GM19099 (cell line): ENCODE measurements around the gene TEKT2.

ENCODE experiments used
- POLR2A ChIP-seq: IDR thresholded peaks from 3 replicates; pipeline ENCODE4 v1.6.1; 2011; ENCODE audit warnings: low read depth; ENCODE audit not compliant: insufficient read length; ENCODE audit errors: extremely low read depth

Gene TEKT2, protein sequence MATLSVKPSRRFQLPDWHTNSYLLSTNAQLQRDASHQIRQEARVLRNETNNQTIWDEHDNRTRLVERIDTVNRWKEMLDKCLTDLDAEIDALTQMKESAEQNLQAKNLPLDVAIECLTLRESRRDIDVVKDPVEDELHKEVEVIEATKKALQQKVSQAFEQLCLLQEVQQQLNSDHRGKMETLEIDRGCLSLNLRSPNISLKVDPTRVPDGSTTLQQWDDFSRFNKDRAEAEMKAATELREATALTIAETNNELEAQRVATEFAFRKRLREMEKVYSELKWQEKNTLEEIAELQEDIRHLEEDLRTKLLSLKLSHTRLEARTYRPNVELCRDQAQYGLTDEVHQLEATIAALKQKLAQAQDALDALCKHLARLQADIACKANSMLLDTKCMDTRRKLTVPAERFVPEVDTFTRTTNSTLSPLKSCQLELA

DNA sequence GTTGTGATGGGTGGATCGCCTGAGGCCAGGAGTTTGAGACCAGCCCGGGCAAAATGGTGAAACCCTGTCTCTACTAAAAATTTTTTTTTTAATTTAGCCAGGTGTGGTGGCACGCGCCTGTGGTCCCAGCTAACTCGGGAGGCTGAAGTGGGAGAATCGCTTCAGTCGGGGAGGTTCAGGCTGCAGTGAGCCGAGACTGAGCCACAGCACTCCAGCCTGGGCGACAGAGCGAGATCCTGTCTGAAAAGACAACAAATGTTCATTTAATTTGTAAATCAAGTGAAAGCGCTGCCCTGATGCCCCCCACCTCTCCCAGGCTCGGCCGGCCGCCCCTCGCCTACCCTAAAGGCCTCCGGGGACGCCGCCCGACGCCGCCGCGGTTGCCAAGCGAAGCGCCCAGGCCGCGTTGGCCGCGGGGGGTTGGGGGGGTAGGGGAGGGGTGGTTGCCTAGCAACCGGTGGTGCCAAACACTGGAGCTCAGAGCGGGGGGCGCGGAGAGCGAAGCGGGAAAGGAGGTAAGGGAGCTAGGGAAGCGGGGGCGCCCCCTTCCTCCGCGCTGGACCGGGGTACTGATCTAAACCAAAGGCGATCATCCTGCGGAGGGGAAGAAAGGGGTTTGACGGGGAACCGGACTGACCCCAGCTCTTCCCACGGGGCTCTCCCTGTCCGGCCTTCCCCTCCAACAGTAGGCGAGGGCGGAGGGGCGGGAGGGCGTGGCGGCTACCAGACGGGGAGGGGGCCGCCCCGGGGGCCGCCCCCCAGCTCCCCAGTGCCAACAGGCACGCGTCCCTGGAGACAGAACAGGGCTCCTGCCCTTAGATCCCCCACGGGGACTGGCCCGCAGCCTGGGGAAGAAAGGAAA, at the start of gene TEKT2:
TEKT2 (plus strand) TSS at position 460 of the 862 bp plus-strand sequence. CDS start 828 bp downstream, outside the sequence.
- TF ChIP-seq POLR2A = no peak

DNA sequence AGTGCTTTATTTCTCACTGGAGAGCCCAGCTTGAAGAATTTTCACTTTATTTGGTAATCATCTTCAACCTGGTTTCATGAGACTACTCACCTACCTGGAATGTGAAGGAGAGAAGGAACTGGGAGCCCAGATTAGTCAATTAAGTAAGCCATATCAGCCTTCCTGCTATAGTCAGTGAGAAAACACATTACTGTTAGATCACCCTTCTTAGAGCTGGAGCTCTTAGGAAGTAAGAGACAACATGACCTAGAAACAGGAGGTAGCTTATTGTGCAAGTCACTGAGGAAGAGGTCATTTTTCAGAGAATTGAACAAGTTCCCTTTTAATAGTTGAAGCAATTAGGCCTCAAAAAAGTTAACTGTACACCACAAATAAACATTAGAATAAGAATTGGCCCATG, 49.2 kb upstream of the TEKT2 start:
- TF ChIP-seq POLR2A = no peak

DNA sequence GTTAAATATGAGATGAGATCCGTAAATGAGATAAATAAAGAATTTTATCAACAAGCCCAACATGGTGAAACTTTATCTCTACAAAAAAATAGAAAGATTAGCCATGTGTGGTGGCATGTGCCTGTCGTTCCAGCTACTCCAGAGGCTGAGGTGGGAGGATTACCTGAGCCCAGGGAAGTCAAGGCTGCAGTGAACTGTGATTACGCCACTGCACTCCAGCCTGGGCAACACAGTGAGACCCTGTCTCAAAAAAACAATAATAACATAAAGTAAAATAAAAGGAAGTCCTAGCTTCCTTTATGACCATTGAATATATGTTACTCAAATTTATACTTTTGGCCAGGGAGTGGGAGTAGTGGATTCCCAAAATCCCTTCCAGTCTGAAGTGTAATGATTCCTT, 48.7 kb upstream of the TEKT2 start:
- no peak for TF ChIP-seq POLR2A

DNA sequence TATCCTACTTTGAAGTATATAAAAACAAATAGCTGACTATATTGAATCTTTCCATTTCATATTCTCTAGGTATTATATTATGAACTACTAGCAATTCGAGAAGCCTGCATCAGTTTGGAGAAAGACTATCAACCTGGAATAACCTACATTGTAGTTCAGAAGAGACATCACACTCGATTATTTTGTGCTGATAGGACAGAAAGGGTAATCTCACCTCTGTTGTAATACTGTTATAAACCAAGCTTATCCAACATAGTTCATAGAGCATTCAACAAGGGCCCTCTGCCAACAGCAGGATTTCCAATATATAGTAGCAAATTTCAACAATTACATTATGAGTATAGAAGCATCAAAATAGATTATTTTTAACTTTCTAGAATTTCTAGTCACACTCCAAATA, 43.7 kb upstream of the TEKT2 start:
- TF ChIP-seq POLR2A = no peak

DNA sequence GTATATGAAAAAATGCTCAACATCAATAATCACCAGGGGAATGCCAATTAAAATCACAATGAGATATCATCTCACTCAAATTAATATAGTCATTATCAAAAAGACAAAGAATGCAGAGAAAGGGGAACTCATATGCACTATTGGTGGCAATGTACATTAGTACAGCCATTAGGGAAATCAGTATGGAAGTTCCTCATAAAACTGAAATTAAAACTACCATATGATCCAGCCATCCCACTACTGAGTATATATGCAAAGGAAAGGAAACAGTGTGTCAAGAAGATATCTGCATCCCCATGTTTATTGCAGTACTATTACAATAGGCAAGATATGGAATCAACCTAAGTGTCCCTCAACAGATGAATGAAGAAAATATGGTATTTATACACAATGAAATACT, 32.1 kb upstream of the TEKT2 start:
- TF ChIP-seq POLR2A = no peak

DNA sequence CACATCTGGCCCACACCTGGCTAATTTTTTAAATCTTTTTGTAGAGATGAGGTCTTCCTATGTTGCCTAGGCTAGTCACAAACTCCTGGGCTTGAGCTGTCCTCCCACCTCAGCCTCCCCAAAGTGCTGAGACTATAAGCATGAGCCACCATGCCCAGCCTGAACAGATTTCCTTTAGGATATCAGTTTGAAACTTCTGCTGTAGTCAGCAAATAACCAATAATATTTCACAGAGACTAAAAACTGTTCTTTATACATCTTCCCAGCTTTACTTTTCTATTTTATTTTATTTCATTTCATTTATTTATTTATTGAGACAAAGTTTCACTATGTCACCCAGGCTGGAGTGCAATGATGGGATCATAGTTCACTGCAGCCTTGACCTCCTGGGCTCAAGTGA, 29.9 kb upstream of the TEKT2 start:
- TF ChIP-seq POLR2A = no peak

DNA sequence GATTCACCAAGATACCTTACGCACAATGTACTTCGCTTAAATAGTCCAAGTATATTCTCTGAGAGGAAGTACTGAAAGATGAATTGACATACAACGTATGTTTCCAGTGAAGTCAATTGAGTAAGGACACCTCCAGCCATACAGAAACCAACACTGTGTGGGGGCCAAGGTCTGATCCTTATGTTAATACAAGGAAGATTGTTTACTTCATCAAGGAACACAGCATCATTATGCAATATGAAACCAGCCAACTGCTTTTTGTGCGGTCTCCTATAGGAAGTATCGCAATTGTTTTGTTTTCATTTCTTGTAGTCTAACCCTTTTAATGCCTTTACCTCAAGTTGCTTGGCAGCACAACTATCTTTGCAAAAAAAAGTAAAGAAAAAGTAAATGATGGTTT, 28.2 kb upstream of the TEKT2 start:
- TF ChIP-seq POLR2A = no peak

DNA sequence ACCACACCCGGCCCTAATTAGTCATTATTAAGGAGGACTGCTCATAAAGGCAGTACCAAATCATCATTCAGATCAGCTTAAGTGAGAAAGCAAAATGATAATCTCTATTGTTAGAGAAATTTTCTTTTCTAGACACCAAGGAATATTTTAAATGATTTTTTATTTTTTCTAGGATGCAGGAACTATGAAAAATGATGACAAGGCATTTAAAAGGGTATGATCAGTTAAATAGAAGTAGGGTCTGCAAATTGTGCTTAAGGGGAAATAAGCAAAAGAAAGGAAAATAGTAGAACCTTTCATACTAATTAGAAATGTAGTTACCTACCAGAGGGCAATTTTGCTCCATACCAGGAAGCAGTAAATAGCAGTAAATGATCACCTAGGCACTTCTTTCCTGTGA, 21.6 kb upstream of the TEKT2 start:
- no peak for TF ChIP-seq POLR2A

DNA sequence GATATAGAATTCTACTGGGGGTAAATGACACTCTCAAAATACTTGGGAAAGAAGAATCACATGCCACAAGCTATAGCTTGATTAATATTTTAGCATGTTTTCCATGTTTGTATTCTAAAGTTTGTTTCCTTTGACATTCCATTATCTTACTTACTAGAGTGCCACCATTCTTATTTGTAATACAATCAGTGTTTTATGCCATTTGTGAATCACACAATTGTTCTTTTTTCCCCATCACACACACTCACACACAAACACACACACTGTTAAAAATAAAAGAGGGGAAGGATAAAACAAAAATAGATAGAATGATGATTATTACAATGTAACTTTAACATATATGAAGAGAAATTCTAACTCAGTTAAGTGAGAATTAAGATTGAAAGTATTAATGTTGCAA, 16.0 kb upstream of the TEKT2 start:
- TF ChIP-seq POLR2A = no peak

DNA sequence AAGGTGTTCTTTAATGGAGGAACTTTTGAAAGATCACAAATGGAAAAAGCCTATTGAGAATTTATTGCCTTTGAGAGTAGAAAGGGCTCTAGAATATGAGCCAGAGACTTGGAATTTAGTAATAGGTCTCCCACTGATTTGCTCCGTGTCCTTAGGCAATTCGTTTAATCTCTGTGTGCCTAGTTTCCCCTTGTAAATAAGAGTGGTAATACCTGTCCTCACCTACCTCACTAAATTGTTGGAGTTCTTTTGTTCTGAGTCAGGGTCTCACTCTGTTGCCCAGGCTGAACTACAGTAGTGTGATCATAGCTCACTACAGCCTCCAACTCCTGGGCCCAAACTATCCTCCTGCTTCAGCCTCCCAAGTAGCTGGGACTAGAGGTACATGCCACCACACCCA, 15.0 kb upstream of the TEKT2 start:
- TF ChIP-seq POLR2A = no peak

DNA sequence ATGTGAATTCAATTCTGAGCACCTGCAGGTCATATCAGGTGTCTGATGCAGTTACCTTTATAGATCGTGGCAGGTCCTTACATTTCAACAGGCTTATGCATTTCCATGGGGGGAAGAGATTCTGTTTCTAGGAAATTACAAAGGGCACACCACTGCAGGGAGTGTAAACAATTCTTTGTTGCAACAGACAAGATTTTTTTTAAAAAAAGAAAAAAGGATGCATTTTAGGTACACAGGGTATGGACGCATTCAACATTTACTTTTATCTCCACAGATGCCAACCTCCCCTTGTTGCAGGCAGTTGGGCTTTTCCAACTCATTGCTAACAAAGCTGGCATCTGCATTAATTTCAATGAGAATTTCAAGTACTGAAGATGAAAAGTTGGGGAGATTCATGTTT, 13.5 kb upstream of the TEKT2 start:
- TF ChIP-seq POLR2A = no peak

DNA sequence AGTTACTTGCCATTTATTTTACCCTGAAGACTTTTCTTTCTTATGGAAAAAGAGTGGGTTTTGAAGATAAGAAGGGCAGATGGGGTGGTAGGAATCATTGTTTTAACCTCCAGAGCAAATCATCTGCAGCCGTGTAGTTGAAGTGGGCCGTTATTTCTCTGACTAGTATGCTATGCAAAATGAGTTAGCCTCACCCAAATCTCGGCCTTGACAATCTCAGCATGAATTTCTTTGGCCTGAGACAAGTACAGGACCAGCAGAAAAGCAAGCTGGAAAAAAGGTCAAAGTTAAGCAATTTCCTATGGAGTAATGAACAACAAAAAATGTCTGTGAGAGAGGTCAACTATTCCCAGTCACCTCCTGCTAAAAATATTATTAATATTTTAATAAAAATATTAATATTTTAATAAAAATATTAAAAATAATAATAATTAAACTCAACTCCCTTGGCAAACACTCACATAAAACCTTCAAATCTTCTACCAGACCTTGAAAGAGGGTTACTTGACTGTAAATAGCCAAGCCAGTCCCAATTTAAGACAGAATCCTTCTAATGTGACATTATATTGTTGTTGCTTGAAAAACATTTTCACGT, 6.8 kb upstream of the TEKT2 start:
- no peak for TF ChIP-seq POLR2A

DNA sequence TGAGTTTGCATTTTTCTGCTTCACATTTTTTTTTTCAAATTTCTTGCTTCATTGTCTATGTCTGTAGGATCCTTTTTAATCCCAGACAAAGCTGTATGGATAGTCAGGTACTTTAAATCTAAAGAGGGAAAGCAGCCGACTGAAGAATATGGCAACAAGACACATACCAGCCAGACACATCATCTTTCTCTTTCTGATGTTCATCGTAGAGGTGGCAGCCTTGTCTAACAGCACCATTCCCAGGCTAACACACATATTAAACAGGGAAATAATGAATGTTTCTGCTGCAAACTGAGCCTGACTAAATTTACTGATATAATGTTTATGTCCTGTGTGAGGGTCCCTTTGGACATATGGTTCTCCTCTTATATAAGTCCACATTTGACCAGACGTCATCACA, 3.7 kb upstream of the TEKT2 start:
- TF ChIP-seq POLR2A = no peak

DNA sequence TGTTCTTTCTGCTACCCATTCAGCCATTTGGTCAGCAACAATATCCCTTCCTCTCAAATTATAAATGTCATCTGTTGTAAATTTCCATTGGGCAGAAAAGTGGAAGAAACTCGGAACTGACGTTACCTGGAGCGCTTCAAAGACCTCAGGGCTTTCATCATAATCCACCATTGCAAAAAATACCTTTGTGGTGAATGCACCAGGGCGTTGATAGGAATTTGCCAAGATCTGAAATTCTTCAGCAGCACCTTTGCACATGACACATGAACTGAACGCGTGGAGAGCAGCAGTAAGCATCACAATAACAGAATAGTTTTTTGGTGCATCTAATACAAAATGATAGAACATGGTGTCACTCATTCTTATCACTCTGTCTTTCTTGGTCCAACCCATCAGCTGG, 3.1 kb upstream of the TEKT2 start:
- TF ChIP-seq POLR2A = no peak

DNA sequence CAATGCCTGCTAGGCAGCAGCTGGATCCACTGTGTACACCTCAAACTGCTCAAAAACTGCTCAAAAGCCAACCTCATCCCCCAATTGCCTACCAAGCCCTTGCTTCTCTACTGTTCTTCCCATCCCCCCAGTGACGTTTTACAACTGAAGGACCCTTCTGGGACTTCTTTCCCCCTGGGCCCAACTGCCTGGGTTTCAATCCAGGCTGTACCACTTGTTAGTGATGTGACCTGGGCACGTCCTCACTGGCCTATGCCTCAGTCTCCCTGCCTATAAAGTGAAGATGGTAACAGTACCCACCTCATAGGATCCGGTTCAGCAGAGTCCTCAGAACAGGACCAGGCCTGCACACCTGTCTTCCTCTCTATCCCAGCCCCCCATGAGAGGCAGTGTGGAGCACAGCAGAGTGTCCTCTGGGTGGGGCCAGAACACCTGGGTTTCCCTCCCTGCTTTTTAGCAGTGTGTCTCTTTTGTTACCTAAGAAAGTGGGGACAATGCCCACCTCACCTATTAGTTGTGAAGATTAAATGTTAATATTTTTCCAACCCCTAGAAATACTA, 1.9 kb upstream of the TEKT2 start:
- TF ChIP-seq POLR2A = no peak

DNA sequence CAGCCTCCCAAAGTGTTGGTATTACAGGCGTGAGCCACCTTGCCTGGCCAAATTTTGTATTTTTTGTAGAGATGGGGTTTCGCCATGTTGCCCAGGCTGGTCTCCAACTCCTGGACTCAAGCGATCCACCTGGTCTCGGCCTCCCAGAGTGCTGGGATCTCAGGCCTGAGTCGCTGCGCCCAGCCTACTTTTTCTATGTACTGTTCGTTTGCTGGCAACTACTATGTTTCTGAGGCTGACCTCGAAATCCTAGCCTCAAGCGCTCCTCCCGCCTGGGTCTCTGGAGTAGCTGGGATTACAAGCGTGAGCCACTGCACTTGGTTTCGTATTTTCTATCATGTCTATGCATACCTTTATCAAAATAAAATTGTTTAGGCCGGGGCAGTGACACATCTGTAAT, 675 bp upstream of the TEKT2 start:
- no peak for TF ChIP-seq POLR2A

DNA sequence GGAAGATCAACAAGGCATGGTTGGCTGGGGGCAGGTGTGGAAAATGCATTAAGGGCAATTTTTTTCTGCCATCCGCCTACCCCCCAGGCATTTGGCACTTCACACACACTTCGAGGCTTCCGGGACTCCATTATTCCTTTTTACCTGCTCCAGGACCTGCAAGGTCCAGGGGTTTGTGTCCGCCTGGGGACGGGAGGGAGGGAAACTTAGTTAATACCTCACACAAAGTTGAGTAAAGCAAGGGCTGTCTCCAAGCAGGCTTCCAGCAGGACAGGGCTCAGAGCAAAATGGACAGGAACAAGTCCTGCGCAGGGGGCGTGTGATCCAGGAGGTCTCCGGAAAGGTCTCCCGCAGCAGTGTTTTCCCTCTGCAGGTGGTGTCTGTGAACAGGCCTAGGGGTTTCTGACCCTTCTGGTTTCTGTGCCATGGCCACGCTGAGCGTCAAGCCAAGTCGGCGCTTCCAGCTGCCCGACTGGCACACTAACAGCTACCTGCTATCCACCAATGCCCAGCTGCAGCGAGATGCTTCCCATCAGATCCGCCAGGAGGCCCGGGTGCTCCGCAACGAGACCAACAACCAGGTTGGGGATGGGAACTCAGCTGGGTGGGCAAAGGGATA, 712 bp downstream of the TEKT2 start:
- no peak for TF ChIP-seq POLR2A
